Keratinocyte (primary cell): ENCODE measurements around the gene MIGA1. TPM values are rescaled to one million over a fixed set of nuclear protein-coding genes. Genes with fewer than 3 reads are reported as not detected.

Experiments
- DNase-seq: peaks from one replicate; pipeline ENCODE4 v3.0.0-alpha.2; 2011; ENCODE audit warnings: low read depth, missing footprints, low spot score
- FAIRE-seq: peaks from 2 replicates; lab custom pipeline; 2011; peaks lifted over from hg19 to GRCh38; lab: Jason Lieb, UNC
- H2AFZ ChIP-seq: 2 replicates; pipeline ENCODE4 v1.6.0; 2012; ENCODE audit warnings: low read length, control low read depth, inconsistent platforms; ENCODE audit not compliant: control insufficient read depth
- H3K27ac ChIP-seq: 2 replicates; pipeline ENCODE4 v1.5.1; 2011; ENCODE audit warnings: low read length; ENCODE audit not compliant: control insufficient read depth, insufficient read depth
- H3K27me3 ChIP-seq: 3 replicates; pipeline ENCODE4 v1.6.0; 2011; ENCODE audit warnings: low read length; ENCODE audit not compliant: control insufficient read depth, insufficient read depth; ENCODE audit errors: extremely low read depth
- H3K36me3 ChIP-seq, 2 experiments: 2 replicates in 1 of 2; 3 replicates in 1 of 2; pipeline ENCODE4 v1.5.1; 2011; ENCODE audit warnings: low read length in 2 of 2, mild to moderate bottlenecking in 1 of 2; ENCODE audit not compliant: control insufficient read depth in 2 of 2, insufficient read depth in 2 of 2; ENCODE audit errors: extremely low read depth in 1 of 2
- H3K4me1 ChIP-seq: 3 replicates; pipeline ENCODE4 v1.5.1; 2011; ENCODE audit warnings: low read length; ENCODE audit not compliant: control insufficient read depth, insufficient read depth; ENCODE audit errors: extremely low read depth
- H3K4me2 ChIP-seq: 3 replicates; pipeline ENCODE4 v1.6.0; 2011; ENCODE audit warnings: low read depth, low read length; ENCODE audit not compliant: control insufficient read depth, insufficient read depth; ENCODE audit errors: extremely low read depth
- H3K4me3 ChIP-seq, 3 experiments: fragments of 200-600 bp in 1 of 3; sonication (generic) in 1 of 3; 2 replicates in 2 of 3; 3 replicates in 1 of 3; pipeline ENCODE4 v1.5.1; 2011 to 2016; ENCODE audit warnings: low read length in 3 of 3, mild to moderate bottlenecking in 3 of 3, control low read depth in 2 of 3, inconsistent platforms in 1 of 3, low read depth in 1 of 3, mixed read lengths in 1 of 3, mixed run types in 1 of 3, moderate library complexity in 1 of 3; ENCODE audit not compliant: control insufficient read depth in 2 of 3, insufficient read depth in 2 of 3; ENCODE audit errors: extremely low read depth in 1 of 3
- H3K79me2 ChIP-seq: 2 replicates; pipeline ENCODE4 v1.6.0; 2012; ENCODE audit warnings: low read length; ENCODE audit not compliant: control insufficient read depth, insufficient read depth
- H3K9ac ChIP-seq: 3 replicates; pipeline ENCODE4 v1.6.0; 2011; ENCODE audit warnings: low read length; ENCODE audit not compliant: control insufficient read depth, insufficient read depth; ENCODE audit errors: extremely low read depth
- H3K9me1 ChIP-seq: 3 replicates; pipeline ENCODE4 v1.6.0; 2011; ENCODE audit warnings: low read length; ENCODE audit not compliant: control insufficient read depth, insufficient read depth; ENCODE audit errors: extremely low read depth
- H3K9me3 ChIP-seq: 2 replicates; pipeline ENCODE4 v1.5.1; 2012; ENCODE audit warnings: low read depth, low read length; ENCODE audit not compliant: control insufficient read depth
- H4K20me1 ChIP-seq: 3 replicates; pipeline ENCODE4 v1.6.0; 2011; ENCODE audit warnings: low read length; ENCODE audit not compliant: control insufficient read depth, insufficient read depth; ENCODE audit errors: extremely low read depth
- CTCF ChIP-seq, 3 experiments: IDR thresholded peaks in 1 of 3; conservative IDR thresholded peaks in 1 of 3; optimal IDR thresholded peaks in 1 of 3; 2 replicates in 2 of 3; 3 replicates in 1 of 3; pipeline versions ENCODE3 to v1.5.1; 2011; ENCODE audit warnings: low read length in 3 of 3, mild to moderate bottlenecking in 3 of 3, moderate library complexity in 2 of 3, control low read depth in 1 of 3, inconsistent platforms in 1 of 3; ENCODE audit not compliant: insufficient read depth in 2 of 3; ENCODE audit errors: extremely low read depth in 1 of 3
- EZH2 ChIP-seq: IDR thresholded peaks from one replicate; pipeline ENCODE4 v1.6.1; 2012; ENCODE audit warnings: inconsistent platforms, mild to moderate bottlenecking, low read length, moderate library complexity
- dilution Hi-C: fragments of 300-500 bp; cut with MboI; formaldehyde crosslinking; loops from one replicate; pipeline ENCODE4 v1.7.0; 2020; ENCODE audit warnings: low sequenced_read_pairs; ENCODE audit not compliant: extremely low pct_ligation_motif_present
- polyA plus RNA-seq, 5 experiments: library from polyadenylated mRNA; depleted of rRNA in 3 of 5; stranded (reverse) in 3 of 5; stranded (forward) in 1 of 5; unstranded in 1 of 5; fragments of >200 nt; gene quantifications; 1 replicate in 1 of 5; 2 replicates in 3 of 5; 3 replicates in 1 of 5; pipeline versions ENCODE4 v1.2.1 to v1.2.3, GENCODE V29; 2011 to 2012; ENCODE audit warnings: missing spikeins in 2 of 5, low read depth in 1 of 5, low replicate concordance in 1 of 5

MIGA1 gene
- polyA plus RNA-seq, 1 donor (not counting 4 experiments of a cell fraction or from before 2014, with no cell fraction given): 8.5 TPM

GRCh38 chr1:77906019-77906545 is 126.6 kb downstream of the MIGA1 start:
- TF ChIP-seq CTCF (optimal IDR thresholded peaks at IDR 0.05 in 1 of 3, IDR thresholded peaks at IDR 0.05 in 1 of 3, conservative IDR thresholded peaks at IDR 0.05 in 1 of 3; ENCODE audit: extremely low read depth in 1 of 3, insufficient read depth in 2 of 3, low read length in 3 of 3): no peak
- no peak for TF ChIP-seq EZH2
- no peak overlapping the region for H3K4me2 ChIP-seq
- no peak overlapping the region for H3K4me3 ChIP-seq
- dilution Hi-C loops: no loop called here
- no peaks in the 10 kb centered on the region for H3K36me3 ChIP-seq
- no peaks in the 10 kb centered on the region for H3K79me2 ChIP-seq
- no peak overlapping the region for H2AFZ ChIP-seq
- H3K9me1 ChIP-seq: no peaks in the 10 kb centered on the region
- H3K4me1 ChIP-seq: no peaks in the 10 kb centered on the region
- no peaks in the 10 kb centered on the region for H3K9me3 ChIP-seq
- no peak overlapping the region for H3K27ac ChIP-seq
- no peaks in the 10 kb centered on the region for H3K27me3 ChIP-seq
- FAIRE-seq: no peak
- H4K20me1 ChIP-seq: no peaks in the 10 kb centered on the region
- DNase-seq: no peak
- H3K9ac ChIP-seq: no peak overlapping the region

GRCh38 chr1:77906624-77907023 is 127.2 kb downstream of the MIGA1 start:
- Histone ChIP-seq H3K27me3 (no peaks in the 10 kb centered on the region), H3K79me2 (no peaks in the 10 kb centered on the region), H3K4me1 (no peaks in the 10 kb centered on the region), H3K9me3 (no peaks in the 10 kb centered on the region), H3K9ac (no peak overlapping the region), H3K36me3 (no peaks in the 10 kb centered on the region), H3K27ac (no peak overlapping the region), H2AFZ (no peak overlapping the region), H4K20me1 (no peaks in the 10 kb centered on the region), H3K4me2 (no peak overlapping the region), H3K4me3 (no peak overlapping the region), H3K9me1 (no peaks in the 10 kb centered on the region)
- TF ChIP-seq EZH2 (no peak), CTCF (optimal IDR thresholded peaks at IDR 0.05 in 1 of 3, IDR thresholded peaks at IDR 0.05 in 1 of 3, conservative IDR thresholded peaks at IDR 0.05 in 1 of 3; ENCODE audit: extremely low read depth in 1 of 3, insufficient read depth in 2 of 3, low read length in 3 of 3) (no peak)
- FAIRE-seq: no peak
- dilution Hi-C loops: no loop called here
- DNase-seq: no peak
